ENCODE data around the gene ENAH. TPM values are rescaled to one million over a fixed set of nuclear protein-coding genes. Genes with fewer than 3 reads are reported as not detected.
"Not testable (repeated sequence)": the region's sequence is repeated elsewhere in the genome, so short reads cannot be mapped to it uniquely, and the experiment has no call there.

Gene ENAH
- total RNA-seq, 1 experiment from 2014 or later = 420 TPM

- no peaks in the 10 kb centered on the region for H3K9me3 Mint-ChIP-seq (ENCODE audit: unreplicated experiment)
- BruUV-seq (replicated peaks) = no TSS peak
- intact Hi-C loops (cut with micrococcal nuclease) = no loop called here
- peaks cover 2% of the 10 kb centered on the region for H3K36me3 Mint-ChIP-seq (ENCODE audit: insufficient read depth, unreplicated experiment)
- H3K27me3 Mint-ChIP-seq (ENCODE audit: insufficient read depth, unreplicated experiment) = no peaks in the 10 kb centered on the region
- H3K4me3 Mint-ChIP-seq (ENCODE audit: unreplicated experiment) = no peak overlapping the region
- ChIA-PET POLR2A (interaction anchor here (0.8 to 1.3 kb wide), 2 partner anchors 11 to 16 kb away, joined by 3 read pairs; no protein-coding TSS in a partner anchor), CTCF (interaction anchor here (2.2 kb wide), 1 partner anchor 11 kb away, joined by 12 read pairs; no protein-coding TSS in a partner anchor)
- TF ChIP-seq CTCF (IDR thresholded peaks at IDR 0.05; ENCODE audit: unreplicated experiment) = no peak
- no peak for DNase-seq (ENCODE audit: unreplicated experiment)
- peaks cover 21% of the 10 kb centered on the region for H3K4me1 Mint-ChIP-seq (ENCODE audit: insufficient read depth, unreplicated experiment)
- H3K27ac Mint-ChIP-seq (ENCODE audit: low read depth, unreplicated experiment) = no peak overlapping the region
These were observed 21.8 kb downstream of the ENAH start for GRCh38 chr1:225631021-225631663.

- peaks cover 31% of the 10 kb centered on the region for H3K4me1 Mint-ChIP-seq (ENCODE audit: insufficient read depth, unreplicated experiment)
- no peak for TF ChIP-seq CTCF (IDR thresholded peaks at IDR 0.05; ENCODE audit: unreplicated experiment)
- BruUV-seq (replicated peaks) = no TSS peak
- intact Hi-C loops (cut with micrococcal nuclease) = no loop called here
- H3K36me3 Mint-ChIP-seq (ENCODE audit: insufficient read depth, unreplicated experiment) = no peaks in the 10 kb centered on the region
- ChIA-PET POLR2A (interaction anchor here (0.7 to 6.0 kb wide), 6 partner anchors 9 to 26 kb away, joined by 3 to 42 read pairs (median 4); partner anchors contain the start of gene ENAH), CTCF (interaction anchor here (0.6 to 1.6 kb wide), 5 partner anchors 9 to 181 kb away, joined by 3 to 7 read pairs (median 5); no protein-coding TSS in a partner anchor)
- no peaks in the 10 kb centered on the region for H3K27me3 Mint-ChIP-seq (ENCODE audit: insufficient read depth, unreplicated experiment)
- H3K9me3 Mint-ChIP-seq (ENCODE audit: unreplicated experiment) = no peaks in the 10 kb centered on the region
- no peak overlapping the region for H3K27ac Mint-ChIP-seq (ENCODE audit: low read depth, unreplicated experiment)
- DNase-seq (ENCODE audit: unreplicated experiment) = no peak
- no peak overlapping the region for H3K4me3 Mint-ChIP-seq (ENCODE audit: unreplicated experiment)
These were observed 23.4 kb downstream of the ENAH start for GRCh38 chr1:225629483-225629882.

- H3K4me3 Mint-ChIP-seq (ENCODE audit: unreplicated experiment); H3K9me3 Mint-ChIP-seq (ENCODE audit: unreplicated experiment); H3K27ac Mint-ChIP-seq (ENCODE audit: low read depth, unreplicated experiment); H3K36me3 Mint-ChIP-seq (ENCODE audit: insufficient read depth, unreplicated experiment); intact Hi-C loops (cut with micrococcal nuclease); BruUV-seq (replicated peaks); H3K27me3 Mint-ChIP-seq (ENCODE audit: insufficient read depth, unreplicated experiment); DNase-seq (ENCODE audit: unreplicated experiment): not testable (repeated sequence)
- ChIA-PET POLR2A (interaction anchor here (0.7 to 9.6 kb wide), 6 partner anchors 8 to 24 kb away, joined by 3 to 131 read pairs (median 4); partner anchors contain the start of gene ENAH), CTCF (interaction anchor here (0.6 to 1.6 kb wide), 8 partner anchors 9 to 361 kb away, joined by 3 to 7 read pairs (median 4); no protein-coding TSS in a partner anchor)
- peaks cover 31% of the 10 kb centered on the region for H3K4me1 Mint-ChIP-seq (ENCODE audit: insufficient read depth, unreplicated experiment)
These were observed 24.1 kb downstream of the ENAH start for GRCh38 chr1:225628794-225629193.

- no peak for DNase-seq (ENCODE audit: unreplicated experiment)
- Mint-ChIP-seq H3K4me3 (ENCODE audit: unreplicated experiment) (no peak overlapping the region), H3K9me3 (ENCODE audit: unreplicated experiment) (no peaks in the 10 kb centered on the region), H3K4me1 (ENCODE audit: insufficient read depth, unreplicated experiment) (peaks cover 31% of the 10 kb centered on the region), H3K36me3 (ENCODE audit: insufficient read depth, unreplicated experiment) (no peaks in the 10 kb centered on the region), H3K27ac (ENCODE audit: low read depth, unreplicated experiment) (peak overlapping the region; percentile 47), H3K27me3 (ENCODE audit: insufficient read depth, unreplicated experiment) (no peaks in the 10 kb centered on the region)
- ChIA-PET CTCF (interaction anchor here (0.5 to 2.2 kb wide), 12 partner anchors 8 to 146 kb away, joined by 3 to 7 read pairs (median 4); no protein-coding TSS in a partner anchor), POLR2A (interaction anchor here (0.8 to 9.6 kb wide), 19 partner anchors 9 to 150 kb away, joined by 3 to 131 read pairs (median 3); partner anchors contain the start of genes ENAH and SRP9)
- no peak for TF ChIP-seq CTCF (IDR thresholded peaks at IDR 0.05; ENCODE audit: unreplicated experiment)
- BruUV-seq (replicated peaks) = no TSS peak
- intact Hi-C loops (cut with micrococcal nuclease) = no loop called here
These were observed 25.5 kb downstream of the ENAH start for GRCh38 chr1:225627304-225627947.

Measured in MCF 10A (cell line).